GM19240 (cell line): Measurements from ENCODE around the gene CAMTA1.

Experiments used
- DNase-seq: peaks from one replicate; pipeline ENCODE4 v3.0.0; 2011; ENCODE audit warnings: low spot score; ENCODE audit not compliant: insufficient read length

CAMTA1 gene

DNA sequence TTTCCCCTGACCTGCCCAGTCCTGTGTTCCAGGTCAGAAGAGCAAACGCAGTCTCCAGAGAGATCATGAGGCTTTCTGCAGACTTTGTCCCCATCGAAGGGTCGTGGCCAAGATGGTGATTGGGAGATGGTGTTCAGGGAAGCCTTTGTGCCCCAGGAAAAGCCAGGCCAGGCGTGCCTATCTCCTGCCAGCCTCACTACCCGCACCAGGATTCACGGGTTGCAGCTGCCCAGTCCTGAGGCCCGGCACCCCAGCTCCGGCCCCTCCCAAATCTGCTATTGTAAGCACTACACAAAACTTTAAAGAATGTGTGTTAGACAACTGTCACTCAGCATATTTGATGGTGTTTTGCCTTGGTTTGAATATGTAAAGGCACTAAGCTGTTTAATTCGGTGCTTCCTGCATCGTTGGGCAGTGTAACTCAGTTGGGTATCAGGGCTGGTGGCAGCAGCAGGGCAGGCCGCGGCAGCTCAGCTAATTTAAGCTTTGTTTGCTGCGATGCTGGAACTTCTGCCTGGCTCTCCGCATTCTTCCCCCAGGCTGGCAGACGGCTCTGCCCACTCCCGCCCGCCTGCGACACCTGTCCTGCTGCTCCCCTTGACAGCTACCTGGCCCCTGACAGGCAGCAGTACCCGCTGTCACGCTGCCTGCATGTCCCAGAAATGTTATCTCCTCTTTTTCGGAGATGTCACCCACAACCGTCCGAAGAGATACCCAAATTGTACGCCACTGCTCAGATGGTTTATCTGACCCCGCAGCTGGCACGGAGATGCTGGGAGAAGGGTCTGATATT is 776.9 kb downstream of the CAMTA1 start:
- no peak for DNase-seq

DNA sequence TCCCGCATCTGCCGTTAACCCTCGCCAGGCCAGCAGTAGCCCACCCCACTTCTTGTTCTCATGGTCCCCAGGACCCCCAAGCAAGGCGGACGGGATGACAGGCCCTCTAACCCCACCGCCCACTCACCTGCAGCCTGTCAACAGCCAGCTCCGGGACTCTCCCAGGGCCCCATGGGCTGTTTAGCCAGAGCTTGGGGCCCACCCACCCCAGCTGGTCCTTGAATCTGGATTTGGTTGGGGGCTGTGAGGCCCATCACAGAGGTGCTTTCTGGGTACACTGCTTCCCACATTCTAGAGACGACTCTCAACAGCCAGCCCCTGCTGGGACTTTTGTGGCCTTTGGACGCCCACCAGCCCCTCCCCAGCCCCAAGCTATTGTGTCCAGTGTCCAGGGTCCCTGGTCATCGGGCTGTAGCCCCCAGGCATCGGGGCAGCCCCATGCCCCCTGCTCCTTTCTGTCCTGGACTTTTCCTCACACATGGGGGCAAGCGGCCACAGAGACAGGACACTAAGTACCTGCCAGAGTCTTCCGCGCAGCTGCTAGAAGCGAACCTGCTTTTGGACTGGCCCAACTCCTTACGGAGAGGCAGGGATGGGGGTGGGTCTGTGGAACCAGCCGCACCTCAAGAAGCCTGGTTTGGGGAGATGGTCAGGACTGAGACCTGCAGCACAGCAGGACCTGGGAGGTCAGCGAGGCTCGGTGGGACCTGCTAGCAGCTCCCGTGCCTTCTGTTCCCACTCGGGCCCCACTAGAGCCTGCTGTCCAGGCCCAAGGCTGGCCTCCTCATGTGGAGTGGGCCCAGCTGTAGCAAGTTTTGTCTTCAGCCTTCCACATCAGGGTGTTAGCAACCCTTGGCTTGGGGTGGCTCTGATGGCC is 777.7 kb downstream of the CAMTA1 start:
- DNase-seq: no peak

DNA sequence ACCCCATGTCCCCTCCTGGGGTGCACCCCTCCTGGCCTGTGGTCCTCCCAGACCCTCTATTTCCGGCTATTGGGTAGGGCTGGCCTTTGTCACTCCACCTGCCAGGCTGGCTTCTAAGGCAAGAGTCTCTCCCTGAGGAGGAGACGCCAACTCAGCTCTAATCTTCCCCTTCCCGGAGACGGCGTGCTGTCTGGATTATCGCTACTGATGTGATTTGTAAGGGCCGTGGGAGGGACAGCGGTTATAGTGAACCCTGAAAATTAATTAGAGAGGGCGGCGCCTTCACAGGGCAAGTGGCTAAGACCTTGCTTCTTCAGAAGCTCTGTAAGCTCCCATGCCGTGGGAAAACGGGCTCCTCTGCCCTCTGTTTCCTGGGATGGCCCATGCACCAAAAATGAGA is 778.9 kb downstream of the CAMTA1 start:
- DNase-seq: no peak

DNA sequence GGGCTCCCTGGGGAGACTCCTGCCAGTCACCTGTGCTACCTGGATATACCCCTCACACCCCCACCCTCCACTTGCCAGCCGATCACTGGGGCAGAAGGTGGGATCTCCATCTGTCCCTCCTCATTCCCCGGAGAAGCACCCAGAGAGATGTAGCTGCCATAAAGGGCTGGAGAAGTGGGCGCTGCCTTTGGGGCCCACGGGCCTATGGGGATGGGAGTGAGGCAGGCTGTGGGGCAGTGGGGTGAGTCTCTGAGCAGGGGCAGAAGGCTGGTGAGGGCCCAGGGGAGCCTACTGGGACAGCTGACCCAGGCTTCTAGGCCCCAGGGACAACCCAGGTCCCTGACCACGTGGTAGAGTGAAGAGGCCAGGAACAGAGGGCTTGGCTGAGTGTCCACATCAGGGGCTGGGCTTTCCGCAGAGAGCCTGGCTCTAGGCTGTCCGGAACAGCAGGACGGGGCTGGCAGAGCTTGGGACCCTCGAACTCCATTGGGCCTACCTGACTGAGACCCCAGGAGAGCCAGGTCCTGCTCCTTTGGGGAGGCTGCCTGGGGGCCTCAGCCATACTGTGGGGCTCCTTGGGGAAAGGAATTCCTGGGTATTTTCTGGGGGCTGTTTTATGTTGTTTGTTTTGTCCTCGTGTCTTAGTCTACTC is 780.0 kb downstream of the CAMTA1 start:
- no peak for DNase-seq

DNA sequence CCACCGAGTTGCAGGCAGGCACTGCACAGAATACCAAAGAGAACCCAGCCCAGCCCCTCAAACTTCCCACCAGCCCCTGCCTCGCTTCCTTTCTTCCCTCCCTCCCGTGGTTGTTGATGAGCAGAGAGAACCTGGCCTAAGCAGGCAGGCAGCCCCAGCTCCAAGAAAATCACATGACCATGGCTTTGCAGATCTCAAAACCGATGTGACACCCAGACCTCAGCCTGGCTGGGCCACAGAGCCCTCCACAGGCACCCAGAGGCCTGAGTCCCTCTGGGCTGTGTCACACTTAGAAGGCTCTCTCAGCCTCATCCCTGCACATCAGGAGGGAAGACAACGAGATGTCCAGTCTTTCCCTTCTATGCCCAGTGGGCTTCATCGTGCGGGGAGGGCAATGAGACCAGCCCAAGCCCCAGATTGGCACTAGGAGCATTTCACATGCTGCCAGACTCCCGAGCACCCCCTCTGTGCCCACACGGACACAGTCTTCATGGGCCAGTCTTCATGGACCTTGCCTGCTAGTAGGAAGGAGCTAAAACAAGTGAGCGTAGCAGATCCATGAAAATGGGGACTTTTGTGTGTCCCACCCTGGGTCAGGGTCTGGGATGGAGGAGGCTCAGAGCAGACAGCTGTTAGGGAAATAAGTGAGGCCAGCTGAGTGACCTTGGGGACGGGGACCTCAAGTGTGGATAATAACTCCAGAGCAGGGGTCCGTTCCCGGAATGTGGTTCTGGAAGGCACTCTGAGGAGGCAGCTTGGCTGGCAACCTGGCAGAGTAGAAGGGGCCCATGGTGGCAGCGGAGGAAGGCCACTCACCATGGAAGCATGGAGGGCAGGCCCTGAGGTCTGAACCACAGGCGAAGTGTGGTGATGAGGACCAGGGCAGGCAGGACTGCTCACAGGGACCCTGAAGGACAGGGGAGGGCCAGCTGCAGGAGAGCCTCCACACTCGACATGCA is 781.4 kb downstream of the CAMTA1 start:
- DNase-seq: no peak

DNA sequence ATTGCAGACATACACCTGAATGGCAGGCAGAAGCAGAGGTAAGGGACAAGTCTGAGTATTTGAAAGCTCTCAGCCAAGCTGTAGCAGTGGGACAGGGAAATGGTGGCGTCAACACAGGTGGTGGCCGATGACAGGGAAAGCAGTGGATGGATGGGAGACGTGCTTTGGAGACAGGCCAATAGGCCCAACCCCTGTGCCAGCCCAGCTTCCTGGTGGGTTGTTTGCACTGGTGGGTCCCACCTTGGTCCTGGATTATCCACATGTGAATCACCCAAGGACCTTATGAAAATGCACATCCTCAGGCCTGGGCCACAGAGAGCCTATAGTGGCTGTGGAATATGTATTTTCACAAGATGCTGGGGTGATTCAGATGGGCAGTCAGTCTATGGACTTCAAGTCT is 782.1 kb downstream of the CAMTA1 start:
- no peak for DNase-seq

DNA sequence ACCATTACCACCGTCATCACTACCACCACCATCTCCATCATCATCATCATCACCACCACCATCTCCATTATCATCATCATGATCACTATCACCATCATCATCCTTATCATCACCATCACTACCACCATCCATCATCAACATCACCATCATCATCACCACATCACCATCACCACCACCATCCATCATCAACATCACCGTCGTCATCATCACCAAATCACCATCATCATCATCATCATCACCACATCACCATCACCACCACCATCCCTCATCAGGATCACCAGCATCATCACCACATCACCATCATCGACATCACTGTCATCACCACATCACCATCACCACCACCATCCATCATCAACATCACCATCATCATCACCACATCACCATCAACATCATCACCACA is 782.8 kb downstream of the CAMTA1 start:
- DNase-seq: no peak

DNA sequence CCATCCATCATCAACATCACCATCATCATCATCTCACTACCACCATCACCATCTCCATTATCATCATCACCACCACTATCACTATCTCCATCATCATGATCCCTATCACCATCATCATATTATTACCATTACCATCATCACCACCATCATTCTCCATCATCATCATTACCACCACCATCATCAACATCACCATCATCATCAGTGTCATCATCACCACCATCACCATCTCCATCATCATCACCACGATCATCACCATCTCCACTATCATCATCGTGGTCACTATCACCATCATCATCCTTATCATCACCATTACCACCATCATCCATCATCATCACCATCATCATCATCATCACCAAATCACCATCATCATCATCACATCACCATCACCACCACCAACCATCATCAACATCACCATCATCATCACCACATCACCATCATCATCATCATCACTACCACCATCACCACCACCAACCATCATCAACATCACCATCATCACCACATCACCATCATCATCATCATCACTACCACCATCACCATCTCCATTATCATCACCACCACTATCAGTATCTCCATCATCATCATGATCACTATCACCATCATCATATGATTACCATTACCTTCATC is 783.8 kb downstream of the CAMTA1 start:
- DNase-seq: no peak

DNA sequence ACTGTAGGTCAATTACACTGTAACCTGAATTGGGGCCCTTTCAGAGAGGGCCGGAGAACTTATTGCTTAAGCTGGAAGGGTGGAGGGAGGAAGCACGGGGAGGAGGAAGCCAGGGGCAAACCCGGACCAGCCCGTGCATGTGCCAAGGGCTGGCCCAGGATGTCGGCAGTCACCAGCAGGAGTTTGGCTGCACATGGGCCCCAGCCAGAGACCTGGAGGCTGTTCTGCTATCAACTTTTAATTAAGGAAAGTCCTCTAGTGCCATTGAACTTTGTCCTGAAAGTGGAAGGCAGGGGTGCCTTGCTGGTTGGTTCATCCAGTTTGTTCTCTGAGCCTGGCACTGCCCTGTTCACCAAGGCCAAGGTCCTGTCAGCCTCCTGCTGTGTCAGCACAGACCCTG is 785.1 kb downstream of the CAMTA1 start:
- DNase-seq: no peak

DNA sequence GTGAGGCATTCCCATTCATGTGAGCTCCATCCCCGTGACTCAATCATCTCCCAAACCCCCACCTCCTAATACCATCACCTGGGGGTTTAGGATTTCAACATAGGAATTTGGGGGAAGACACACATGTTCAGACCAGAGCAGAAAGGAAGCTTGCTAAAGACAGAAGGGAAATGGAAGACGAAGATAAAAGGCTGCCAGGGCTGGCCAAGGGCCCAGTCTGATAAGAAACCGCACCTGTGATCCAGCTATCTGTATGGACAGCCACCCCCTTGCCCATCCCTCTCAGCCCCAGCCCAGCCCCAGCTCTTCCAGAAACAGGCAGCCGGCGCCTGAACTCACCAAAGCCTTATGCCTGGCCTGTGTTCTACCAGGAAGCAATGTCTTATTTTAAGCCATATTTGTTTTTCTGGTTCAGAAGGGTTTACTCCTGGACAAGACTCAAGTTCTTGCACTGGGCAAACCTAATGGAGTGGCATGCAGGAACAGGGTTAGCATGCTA is 787.4 kb downstream of the CAMTA1 start:
- no peak for DNase-seq

DNA sequence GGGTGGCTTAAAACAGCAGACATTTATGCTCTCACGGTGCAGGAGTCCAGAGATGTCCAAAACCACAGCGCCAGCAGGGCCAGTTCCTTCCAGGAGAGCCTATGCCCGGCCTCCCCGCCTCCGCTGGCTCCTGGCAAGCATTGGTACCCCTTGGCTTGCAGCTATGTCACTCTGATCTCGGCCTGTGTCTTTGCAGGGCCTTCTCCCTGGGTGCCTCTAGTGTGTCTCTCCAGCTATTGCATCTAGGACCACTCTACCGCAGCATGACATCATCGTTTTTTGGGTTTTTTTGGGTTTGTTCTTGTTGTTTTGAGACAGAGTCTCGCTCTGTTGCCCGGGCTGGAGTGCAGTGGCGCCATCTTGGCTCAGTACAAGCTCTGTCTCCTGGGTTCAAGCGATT is 788.2 kb downstream of the CAMTA1 start:
- no peak for DNase-seq

DNA sequence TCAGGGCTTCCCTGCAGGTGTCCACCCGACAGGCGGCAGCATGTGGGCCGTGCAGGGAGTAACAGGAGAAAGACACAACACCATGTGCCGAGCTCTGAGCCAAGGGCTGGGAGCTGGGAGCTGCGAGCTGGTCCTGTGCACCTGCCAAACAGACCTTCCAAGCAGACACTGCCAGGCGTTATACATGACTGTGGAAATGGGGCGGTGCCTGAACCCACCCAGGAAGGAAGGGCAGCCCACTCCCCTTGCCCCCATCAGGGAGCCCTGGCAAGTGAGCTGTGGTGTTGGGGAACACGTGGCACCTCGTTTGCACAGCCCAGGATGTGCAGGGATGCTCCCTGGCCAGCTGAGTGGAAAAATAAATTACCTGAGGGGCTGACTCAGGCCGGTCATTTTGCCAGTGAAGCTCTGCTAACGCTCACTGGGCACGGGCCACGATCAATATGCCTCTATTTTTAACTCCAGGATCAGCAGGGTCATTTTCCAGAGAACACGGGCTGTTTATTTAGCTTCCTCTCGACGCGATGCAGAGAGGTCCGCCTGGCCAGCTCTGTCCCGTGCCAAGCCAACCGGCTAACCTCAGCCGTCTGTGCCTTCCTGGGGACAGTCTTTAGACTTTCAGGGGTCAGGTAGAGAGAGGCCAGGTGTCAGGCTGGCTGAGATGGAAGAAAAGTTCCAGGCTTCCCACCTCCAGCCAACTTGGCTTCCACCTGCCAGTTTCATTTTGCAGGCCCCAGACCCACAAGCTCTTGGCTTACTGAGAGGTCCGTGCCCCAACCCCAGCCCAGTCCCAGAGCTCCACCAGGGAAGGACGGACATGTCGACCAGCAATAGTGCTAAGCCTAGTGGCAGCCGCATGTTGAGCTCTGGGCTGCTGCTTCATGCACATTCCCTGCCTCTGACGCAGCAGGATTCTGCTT is 789.1 kb downstream of the CAMTA1 start:
- DNase-seq: no peak

DNA sequence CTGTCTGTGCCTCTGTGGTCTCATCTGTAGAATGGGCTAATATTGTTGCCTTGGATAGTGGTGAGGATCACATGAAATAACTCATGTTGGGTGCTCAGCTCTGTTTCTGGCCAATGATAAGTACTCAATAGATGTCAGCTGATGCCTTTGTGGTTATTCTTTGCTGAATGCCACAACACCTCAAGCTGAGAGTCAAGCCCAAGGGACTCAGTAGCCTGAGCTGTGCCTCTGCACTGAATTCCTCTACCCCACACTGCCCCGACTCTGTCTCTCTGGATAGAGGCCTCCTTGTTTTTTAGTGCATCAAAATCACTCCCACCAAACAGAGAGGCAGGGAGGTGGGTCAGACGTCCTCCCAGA is 789.8 kb downstream of the CAMTA1 start:
- DNase-seq: no peak

DNA sequence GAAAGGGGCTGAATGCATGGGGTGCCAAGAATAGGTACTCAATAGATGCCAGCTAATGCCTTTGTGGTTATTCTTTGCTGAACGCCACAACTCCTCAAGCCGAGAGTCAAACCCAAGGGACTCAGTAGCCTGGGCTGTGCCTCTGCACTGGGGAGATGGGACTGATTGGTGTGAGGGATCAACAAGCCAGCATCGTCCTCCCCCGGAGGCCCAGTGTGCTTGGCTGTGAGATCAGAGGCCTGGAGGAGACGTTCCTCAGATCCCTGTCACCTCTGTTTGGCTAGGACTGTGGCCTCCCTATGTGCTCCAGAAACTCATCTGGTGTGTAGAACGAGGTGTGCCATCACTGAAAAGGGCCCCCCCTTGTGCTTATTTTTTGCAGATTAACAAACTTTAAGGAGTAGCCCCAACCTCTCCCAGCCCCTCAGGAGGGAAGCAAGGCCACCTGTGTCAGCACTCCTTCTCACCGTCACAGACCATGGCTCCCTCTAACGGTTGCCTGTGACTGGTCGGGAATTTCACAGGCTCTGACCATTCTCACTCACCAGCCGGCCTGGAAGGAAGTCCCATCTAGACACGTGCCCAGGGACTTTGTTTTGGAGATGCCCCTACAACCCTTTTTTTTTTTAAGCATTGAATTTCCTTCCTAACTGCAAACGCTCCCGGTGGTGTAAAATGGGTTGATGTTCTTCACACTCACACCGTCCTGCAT is 791.8 kb downstream of the CAMTA1 start:
- DNase-seq: no peak

DNA sequence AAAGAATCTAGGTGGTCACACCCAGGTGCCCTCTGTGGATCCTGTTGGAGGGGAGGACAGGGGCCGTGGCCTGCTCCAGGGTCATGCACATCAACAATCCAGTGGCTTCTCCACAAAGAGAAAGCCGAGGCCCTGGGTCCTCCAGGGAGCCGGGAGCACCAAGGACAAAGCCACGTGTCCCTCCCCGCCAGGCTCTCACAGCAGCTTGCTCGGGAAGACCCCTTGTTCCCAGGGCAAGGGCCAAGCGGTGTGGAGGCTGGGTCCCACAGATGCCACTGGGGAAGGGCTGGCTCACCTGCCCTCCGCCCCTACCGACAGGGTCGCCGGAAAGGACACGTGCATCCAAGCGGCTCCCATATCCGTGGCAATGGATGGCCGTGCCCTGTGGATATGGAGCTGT is 793.0 kb downstream of the CAMTA1 start:
- no peak for DNase-seq

DNA sequence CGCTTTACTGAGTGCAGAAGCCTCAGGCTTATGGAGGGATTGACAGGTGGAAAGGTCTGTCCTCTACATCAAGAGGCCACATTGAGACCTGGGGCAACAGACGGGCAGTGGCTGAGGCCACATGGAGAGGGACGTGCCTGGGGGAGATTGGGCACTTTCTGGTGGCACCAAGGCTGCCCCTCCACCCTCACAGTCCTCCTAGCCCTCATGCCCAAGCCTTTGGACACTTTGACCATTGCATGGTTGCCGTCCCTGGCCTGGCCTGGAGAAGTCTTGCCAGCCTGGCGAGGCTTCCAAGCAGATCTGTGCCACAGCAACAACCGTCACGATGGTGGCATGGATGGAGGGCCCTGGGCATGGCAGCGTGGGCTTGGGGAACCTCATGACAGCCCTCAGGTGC is 793.8 kb downstream of the CAMTA1 start:
- DNase-seq: no peak

DNA sequence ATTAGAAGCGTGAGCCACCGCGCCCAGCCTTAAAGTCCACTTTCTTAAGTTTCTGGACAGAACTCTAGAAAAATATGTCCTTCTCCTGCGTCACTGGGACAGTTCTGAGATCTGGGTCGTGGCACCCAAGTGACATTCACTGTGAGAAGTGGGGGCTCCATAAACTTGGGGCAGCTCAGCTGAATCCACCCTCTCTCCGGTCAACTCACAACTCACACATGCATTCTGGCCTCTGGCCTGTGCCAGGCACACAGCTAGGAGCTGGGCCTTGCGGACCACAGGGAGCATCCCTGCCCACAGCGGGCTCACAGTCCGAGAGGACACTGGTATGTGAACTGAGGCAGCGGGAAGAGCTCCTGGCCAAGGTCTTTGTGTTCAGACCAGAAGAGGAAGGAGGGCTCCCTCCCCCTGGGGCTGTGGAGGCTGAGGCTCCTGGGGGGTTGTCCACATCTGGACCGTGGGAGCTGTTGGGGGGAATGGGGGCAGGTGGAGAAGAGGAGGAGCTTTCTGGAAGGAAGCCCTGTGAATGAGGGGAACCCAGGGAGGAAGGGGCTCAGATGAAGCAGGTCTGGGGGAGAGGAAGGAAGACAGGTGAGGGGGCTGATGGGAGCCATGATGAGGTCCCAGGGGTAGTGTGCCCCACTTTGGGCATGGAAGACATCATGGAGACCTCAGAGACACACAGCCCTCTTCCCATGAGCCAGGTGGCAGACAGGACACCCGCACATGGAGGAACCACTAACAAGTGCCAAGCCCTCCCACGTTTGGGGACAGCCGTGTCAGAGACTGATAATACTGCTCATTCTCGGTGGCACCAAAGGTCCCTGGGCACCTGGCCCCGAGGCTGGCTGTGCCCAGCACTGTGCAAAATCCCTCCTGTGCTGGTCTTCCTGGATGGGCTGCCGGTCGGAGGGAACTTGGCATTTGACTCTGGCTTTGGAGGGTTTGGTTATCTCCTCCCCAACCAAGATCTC is 794.9 kb downstream of the CAMTA1 start:
- no peak for DNase-seq
